Measurements from ENCODE around the gene NKX2-8.
A peak's percentile ranks its signal among the peaks of the same experiment; 100 is the strongest.
"Not testable (repeated sequence)": the region's sequence is repeated elsewhere in the genome, so short reads cannot be mapped to it uniquely, and the experiment has no call there.

Gene NKX2-8

GRCh38 chr14:36580141-36580855 is 2.1 kb downstream of the NKX2-8 start:
- no peak for DNase-seq (ENCODE audit: low read depth)

DNA sequence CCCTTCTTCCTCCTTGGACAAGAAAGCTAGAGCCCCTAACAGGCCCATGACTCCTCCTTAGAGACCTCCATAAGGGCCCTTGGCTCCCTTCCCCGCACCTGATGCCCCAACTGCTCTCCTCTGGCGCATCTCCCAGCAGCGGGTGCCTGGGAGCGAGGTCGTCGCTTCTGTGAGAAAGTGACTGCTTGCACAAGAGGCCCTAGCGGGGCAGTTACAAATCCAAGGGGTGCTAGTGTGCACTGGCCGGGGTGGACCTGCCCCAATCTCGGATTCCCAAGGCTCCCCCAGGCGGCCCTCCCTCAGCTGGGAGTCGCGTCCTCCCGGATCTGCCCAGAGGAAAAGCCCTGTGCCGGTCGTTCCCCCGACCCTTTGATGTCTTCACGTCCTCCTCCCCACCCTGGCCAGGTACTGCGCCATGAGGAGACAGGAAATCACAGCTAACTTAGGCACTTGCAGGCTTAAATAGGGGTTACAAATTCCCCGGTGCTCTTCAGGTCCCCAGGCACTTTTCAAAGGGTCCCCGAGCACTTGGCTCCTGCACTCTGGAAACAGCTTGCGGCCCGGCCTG is 2.8 kb downstream of the NKX2-8 start:
- no peak for DNase-seq (ENCODE audit: low read depth)

GRCh38 chr14:36579001-36579555 is 3.3 kb downstream of the NKX2-8 start:
- no peak for DNase-seq (ENCODE audit: low read depth)

- no peak for DNase-seq (ENCODE audit: low read depth)
Measured at GRCh38 chr14:36570065-36570464, 12.3 kb downstream of the NKX2-8 start.

DNA sequence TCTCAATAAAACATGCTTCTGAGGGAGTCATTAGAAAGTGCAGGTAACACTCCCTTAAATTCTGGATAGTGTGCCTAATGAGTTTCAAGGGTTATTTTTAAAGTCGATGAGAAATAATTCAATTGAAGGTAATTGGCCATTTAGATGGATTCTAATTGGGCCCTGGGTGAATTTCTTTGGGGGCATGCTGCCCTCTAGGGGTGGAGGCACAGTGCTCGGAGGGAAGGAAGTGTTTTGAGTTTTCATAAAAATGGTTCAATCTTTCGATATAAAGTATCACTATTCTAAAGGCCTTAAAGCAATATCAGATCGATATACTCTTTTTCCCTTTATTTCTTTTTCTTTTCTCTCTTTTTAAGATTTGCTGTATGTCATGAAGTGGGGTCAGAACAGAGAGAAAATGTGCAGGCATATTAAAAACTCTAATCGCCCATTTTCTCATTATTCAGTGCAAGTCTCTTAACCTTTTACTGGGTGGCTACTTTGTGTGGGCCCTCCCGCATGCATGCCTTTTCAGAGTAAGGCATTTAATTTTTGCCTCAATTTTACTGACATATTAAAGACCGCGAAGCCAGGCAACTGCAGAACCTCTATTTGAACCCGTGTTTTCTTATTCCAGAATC is 25.5 kb downstream of the NKX2-8 start:
- DNase-seq (ENCODE audit: low read depth): peak; percentile 23

DNA sequence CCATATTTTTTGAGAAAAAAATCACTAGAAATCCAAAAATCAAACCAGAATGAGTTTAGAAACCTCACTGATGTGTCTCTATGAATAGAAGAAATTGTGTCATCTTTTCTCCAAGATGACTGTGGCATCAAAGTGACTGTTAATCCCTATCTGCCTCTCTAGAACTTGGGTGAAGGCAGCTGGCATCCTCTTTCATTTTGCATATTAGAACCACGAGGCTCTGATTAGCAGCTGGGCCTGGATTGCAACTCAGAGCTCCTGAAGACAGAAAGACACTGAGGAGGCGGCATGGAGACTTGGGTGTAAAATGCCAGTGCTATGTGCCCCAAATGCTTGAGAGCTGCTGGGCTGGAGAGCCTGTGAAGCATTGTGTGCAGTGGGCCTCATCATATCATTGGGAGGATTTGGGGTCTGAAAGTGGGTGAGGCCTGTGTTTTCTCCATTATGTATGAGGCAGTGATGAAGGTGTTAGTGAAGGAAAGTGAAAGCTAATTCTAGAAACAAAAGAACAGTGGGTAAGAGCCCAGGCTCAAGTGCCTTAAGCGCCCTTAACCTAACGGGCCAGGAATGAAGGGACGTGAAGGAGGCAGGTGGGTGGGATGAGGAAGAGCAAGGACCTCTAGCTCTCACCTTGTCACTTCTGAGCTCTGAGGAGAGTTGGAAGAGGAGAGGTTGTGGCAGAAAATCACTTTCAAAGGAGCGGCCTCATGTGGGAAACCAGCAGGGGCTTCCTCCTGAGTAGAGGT is 26.2 kb downstream of the NKX2-8 start:
- DNase-seq (ENCODE audit: low read depth): no peak

DNA sequence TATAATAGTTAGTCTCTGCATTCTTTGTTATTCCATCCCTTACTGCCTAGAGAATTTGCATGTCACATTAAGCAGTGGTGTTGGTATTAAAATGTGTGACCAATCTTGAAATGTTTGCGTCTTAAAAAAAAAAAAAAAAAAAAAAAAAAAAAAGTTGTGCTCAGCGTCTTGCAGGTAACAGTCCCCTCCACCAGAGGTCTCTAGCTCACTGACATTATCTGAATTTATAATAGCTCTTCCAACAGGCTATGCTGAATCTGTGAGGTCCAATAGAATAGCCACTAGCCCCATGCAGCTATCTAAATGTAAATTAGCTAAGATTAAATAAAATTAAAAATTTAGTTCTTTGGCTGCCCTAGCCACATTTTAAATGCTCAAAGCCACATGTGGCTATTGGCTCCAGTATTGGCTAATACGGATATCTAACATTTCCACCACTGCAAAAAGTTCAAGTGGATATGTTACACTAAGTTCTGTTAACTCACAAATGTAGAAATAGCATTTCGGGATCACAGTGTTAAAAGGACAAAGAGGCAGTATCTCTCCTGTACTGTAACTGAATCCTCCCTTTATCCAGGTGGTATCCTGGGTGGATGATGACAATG is 28.7 kb downstream of the NKX2-8 start:
- DNase-seq (ENCODE audit: low read depth): no peak

- DNase-seq (ENCODE audit: low read depth): no peak
Measured at GRCh38 chr14:36550899-36551298, 31.5 kb downstream of the NKX2-8 start.

- not testable (repeated sequence) for DNase-seq (ENCODE audit: low read depth)
Measured at GRCh38 chr14:36544280-36544679, 38.1 kb downstream of the NKX2-8 start.

GRCh38 chr14:36538051-36538450 is 44.4 kb downstream of the NKX2-8 start:
- no peak for DNase-seq (ENCODE audit: low read depth)

Measured in activated T-cell treated with anti-CD3 and anti-CD28 coated beads for 24 hours (primary cell).